ENCODE results near the gene LCE2C.
"Not testable (repeated sequence)": the region's sequence is repeated elsewhere in the genome, so short reads cannot be mapped to it uniquely, and the experiment has no call there.

LCE2C gene

DNA sequence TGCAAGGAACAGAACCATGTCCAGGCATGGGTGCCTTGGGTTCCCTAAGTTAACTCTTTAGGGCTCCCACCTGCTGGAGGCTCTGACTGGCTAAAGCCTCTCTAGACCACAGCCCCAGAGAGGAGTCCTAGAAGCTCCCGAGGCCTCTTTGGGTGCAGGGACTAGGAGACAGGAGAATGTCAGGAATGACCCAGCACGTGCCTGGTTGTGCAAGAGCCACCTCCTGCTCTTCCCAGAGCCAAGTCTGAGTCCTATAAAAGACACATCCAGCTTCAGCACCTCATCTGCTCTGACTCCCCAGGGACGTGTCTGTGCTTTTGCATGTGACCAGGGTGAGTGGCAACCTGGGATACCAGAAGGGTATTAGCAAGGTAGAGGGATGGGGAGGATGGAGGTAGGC, 12.0 kb upstream of the LCE2C start, which contains the start of gene LCE2D:
Gene LCE2D, plus strand, starts transcription at position 283 of the 400 bp plus-strand sequence. CDS start 726 bp downstream, outside the sequence.
- Histone ChIP-seq H3K27ac (ENCODE audit: low read depth, low read length) (no peak within 1 kb of the TSS), H3K4me1 (ENCODE audit: control insufficient read depth in 1 of 2, insufficient read depth in 2 of 2, low read length in 2 of 2) (no peaks in the 10 kb centered on the region), H3K36me3 (ENCODE audit: control insufficient read depth in 1 of 2, insufficient read depth in 2 of 2, low read length in 2 of 2) (no peaks in the 10 kb centered on the region), H3K9ac (ENCODE audit: low read depth in 1 of 2, low read length in 2 of 2) (no peak within 1 kb of the TSS), H3K9me3 (ENCODE audit: control insufficient read depth in 1 of 2, low read length in 2 of 2) (no peaks in the 10 kb centered on the region), H3K4me3 (ENCODE audit: low read depth in 1 of 2, low read length in 2 of 2) (no peak within 1 kb of the TSS), H3K27me3 (ENCODE audit: control insufficient read depth in 1 of 2, insufficient read depth in 2 of 2, low read length in 2 of 2) (no peaks in the 10 kb centered on the region)

DNA sequence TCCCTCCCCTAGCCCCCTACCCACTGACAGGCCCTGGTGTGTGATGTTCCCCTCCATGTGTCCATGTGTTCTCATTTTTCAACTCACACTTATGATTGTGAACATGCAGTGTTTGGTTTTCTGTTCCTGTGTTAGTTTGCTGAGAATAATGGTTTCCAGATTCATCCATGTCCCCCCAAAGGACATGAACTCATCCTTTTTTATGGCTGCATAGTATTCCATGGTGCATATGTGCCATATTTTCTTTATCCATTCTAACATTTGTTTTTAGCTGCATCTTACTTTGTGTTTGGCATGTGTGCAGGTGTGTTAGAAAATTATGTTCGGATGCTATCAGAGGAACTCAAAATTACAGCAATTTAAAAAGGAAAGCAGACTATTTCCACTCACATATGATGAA, 8.9 kb upstream of the LCE2C start:
- not testable (repeated sequence) for H3K27ac ChIP-seq (ENCODE audit: low read depth, low read length); H3K9ac ChIP-seq (ENCODE audit: low read depth in 1 of 2, low read length in 2 of 2); H3K4me3 ChIP-seq (ENCODE audit: low read depth in 1 of 2, low read length in 2 of 2); H3K4me1 ChIP-seq (ENCODE audit: control insufficient read depth in 1 of 2, insufficient read depth in 2 of 2, low read length in 2 of 2); H3K9me3 ChIP-seq (ENCODE audit: control insufficient read depth in 1 of 2, low read length in 2 of 2); H3K36me3 ChIP-seq (ENCODE audit: control insufficient read depth in 1 of 2, insufficient read depth in 2 of 2, low read length in 2 of 2); H3K27me3 ChIP-seq (ENCODE audit: control insufficient read depth in 1 of 2, insufficient read depth in 2 of 2, low read length in 2 of 2)

DNA sequence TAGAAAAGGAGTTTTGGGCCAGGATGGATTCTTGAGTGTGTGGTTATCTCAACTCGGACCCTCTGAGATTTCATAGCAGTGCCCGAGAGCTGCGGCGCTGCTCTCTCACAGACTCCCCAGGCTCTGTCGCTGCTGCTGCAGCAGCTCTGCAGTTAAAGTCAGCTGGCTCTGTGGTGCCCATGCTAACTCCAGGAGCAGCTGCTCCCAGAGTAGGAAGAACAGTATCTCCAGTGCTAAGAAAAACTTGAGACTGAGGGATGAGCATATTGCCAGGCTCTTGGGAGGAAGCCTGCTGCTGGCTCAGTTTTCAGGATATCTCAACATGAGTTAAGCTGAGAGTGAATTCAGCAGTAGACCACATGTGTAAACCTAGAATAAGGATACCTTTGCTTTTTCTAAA, 7.4 kb upstream of the LCE2C start:
- Histone ChIP-seq H3K4me1 (ENCODE audit: control insufficient read depth in 1 of 2, insufficient read depth in 2 of 2, low read length in 2 of 2) (no peaks in the 10 kb centered on the region), H3K4me3 (ENCODE audit: low read depth in 1 of 2, low read length in 2 of 2) (no peak overlapping the region), H3K27me3 (ENCODE audit: control insufficient read depth in 1 of 2, insufficient read depth in 2 of 2, low read length in 2 of 2) (no peaks in the 10 kb centered on the region), H3K27ac (ENCODE audit: low read depth, low read length) (no peak overlapping the region), H3K9me3 (ENCODE audit: control insufficient read depth in 1 of 2, low read length in 2 of 2) (no peaks in the 10 kb centered on the region), H3K36me3 (ENCODE audit: control insufficient read depth in 1 of 2, insufficient read depth in 2 of 2, low read length in 2 of 2) (no peaks in the 10 kb centered on the region), H3K9ac (ENCODE audit: low read depth in 1 of 2, low read length in 2 of 2) (no peak overlapping the region)

DNA sequence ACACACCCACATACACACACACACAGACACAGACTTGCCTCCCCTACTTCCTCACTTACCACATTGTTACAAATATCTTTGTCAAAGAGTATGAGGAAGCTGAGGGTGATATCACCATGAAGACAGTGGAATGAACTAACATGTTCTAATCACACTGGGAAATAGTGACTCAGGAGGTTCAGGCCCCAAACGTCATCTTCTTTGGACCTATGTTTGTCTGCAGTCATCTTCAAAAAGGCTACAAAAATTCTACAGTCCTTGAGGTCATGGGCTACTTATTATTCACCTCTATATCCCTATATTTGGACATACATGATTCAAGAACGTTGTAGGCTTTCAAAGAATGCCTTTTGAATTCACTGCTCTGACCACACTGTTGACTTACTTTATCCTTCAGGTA, 2.1 kb upstream of the LCE2C start:
- H3K27ac ChIP-seq (ENCODE audit: low read depth, low read length), result no peak overlapping the region
- no peak overlapping the region for H3K9ac ChIP-seq (ENCODE audit: low read depth in 1 of 2, low read length in 2 of 2)
- no peaks in the 10 kb centered on the region for H3K36me3 ChIP-seq (ENCODE audit: control insufficient read depth in 1 of 2, insufficient read depth in 2 of 2, low read length in 2 of 2)
- no peak overlapping the region for H3K4me3 ChIP-seq (ENCODE audit: low read depth in 1 of 2, low read length in 2 of 2)
- H3K4me1 ChIP-seq (ENCODE audit: control insufficient read depth in 1 of 2, insufficient read depth in 2 of 2, low read length in 2 of 2), result no peaks in the 10 kb centered on the region
- no peaks in the 10 kb centered on the region for H3K27me3 ChIP-seq (ENCODE audit: control insufficient read depth in 1 of 2, insufficient read depth in 2 of 2, low read length in 2 of 2)
- H3K9me3 ChIP-seq (ENCODE audit: control insufficient read depth in 1 of 2, low read length in 2 of 2), result no peaks in the 10 kb centered on the region

DNA sequence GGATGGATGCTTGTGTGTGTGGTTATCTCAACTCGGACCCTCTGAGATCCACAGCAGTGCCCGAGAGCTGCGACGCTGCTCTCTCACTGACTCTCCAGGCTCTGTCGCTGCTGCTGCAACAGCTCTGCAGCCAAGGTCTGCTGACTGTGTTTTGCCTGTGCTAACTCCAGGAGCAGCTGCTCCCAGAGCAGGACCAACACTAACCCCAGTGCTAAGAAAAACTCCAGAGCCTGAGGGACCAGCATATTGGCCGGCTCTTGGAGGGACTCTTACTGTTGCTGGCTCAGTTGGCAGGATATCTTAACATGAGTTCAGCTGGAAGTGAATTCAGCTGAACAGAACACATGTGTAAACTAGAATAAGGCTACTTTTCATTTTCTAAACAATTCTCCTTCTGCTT, 4.4 kb downstream of the LCE2C start:
- Histone ChIP-seq H3K4me3 (ENCODE audit: low read depth in 1 of 2, low read length in 2 of 2) (no peak overlapping the region), H3K9ac (ENCODE audit: low read depth in 1 of 2, low read length in 2 of 2) (no peak overlapping the region), H3K9me3 (ENCODE audit: control insufficient read depth in 1 of 2, low read length in 2 of 2) (no peaks in the 10 kb centered on the region), H3K27ac (ENCODE audit: low read depth, low read length) (no peak overlapping the region), H3K4me1 (ENCODE audit: control insufficient read depth in 1 of 2, insufficient read depth in 2 of 2, low read length in 2 of 2) (no peaks in the 10 kb centered on the region), H3K27me3 (ENCODE audit: control insufficient read depth in 1 of 2, insufficient read depth in 2 of 2, low read length in 2 of 2) (peaks cover 0 to 9% of the 10 kb centered on the region in 2 donors), H3K36me3 (ENCODE audit: control insufficient read depth in 1 of 2, insufficient read depth in 2 of 2, low read length in 2 of 2) (no peaks in the 10 kb centered on the region)

DNA sequence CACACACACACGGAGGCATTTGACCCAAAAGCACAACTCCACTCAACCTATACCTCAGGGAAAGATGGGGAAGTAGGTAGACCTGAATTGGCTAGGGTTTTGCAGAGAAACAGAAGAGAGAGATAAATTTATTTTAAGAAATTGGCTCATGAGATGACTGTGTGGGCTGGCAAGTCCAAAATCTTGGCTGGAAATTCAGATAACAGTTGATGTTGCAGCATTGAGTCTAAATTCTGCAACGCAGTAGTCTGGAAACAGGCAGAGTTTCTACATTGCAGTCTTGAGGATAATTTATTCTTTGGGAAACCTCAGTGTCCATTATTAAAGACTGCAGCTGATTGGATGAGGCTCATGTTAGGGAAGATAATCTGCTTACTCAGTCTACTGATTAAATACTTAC, 6.5 kb downstream of the LCE2C start:
- H3K9me3 ChIP-seq (ENCODE audit: control insufficient read depth in 1 of 2, low read length in 2 of 2), result no peaks in the 10 kb centered on the region
- no peak overlapping the region for H3K27ac ChIP-seq (ENCODE audit: low read depth, low read length)
- H3K9ac ChIP-seq (ENCODE audit: low read depth in 1 of 2, low read length in 2 of 2), result no peak overlapping the region
- no peaks in the 10 kb centered on the region for H3K36me3 ChIP-seq (ENCODE audit: control insufficient read depth in 1 of 2, insufficient read depth in 2 of 2, low read length in 2 of 2)
- peaks cover 0 to 9% of the 10 kb centered on the region in 2 donors for H3K27me3 ChIP-seq (ENCODE audit: control insufficient read depth in 1 of 2, insufficient read depth in 2 of 2, low read length in 2 of 2)
- no peaks in the 10 kb centered on the region for H3K4me1 ChIP-seq (ENCODE audit: control insufficient read depth in 1 of 2, insufficient read depth in 2 of 2, low read length in 2 of 2)
- H3K4me3 ChIP-seq (ENCODE audit: low read depth in 1 of 2, low read length in 2 of 2), result no peak overlapping the region

DNA sequence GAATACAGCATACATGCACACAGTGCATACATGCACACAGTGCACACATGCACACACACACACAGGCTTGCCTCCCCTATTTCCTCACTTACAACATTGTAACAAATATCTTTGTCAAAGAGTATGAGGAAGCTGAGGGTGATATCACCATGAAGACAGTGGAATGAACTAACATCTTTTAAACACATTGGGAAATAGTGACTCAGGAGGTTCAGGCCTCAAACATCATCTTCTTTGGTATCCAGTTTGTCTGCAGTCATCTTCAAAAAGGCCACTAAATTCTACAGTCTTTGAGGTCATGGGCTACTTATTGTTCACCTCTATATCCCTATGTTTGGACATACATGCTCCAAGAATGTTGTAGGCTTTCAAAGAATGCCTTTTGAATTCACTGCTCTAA, 8.8 kb downstream of the LCE2C start:
- Histone ChIP-seq H3K27me3 (ENCODE audit: control insufficient read depth in 1 of 2, insufficient read depth in 2 of 2, low read length in 2 of 2) (peaks cover 0 to 6% of the 10 kb centered on the region in 2 donors), H3K4me3 (ENCODE audit: low read depth in 1 of 2, low read length in 2 of 2) (no peak overlapping the region), H3K36me3 (ENCODE audit: control insufficient read depth in 1 of 2, insufficient read depth in 2 of 2, low read length in 2 of 2) (no peaks in the 10 kb centered on the region), H3K4me1 (ENCODE audit: control insufficient read depth in 1 of 2, insufficient read depth in 2 of 2, low read length in 2 of 2) (no peaks in the 10 kb centered on the region), H3K9me3 (ENCODE audit: control insufficient read depth in 1 of 2, low read length in 2 of 2) (no peaks in the 10 kb centered on the region), H3K9ac (ENCODE audit: low read depth in 1 of 2, low read length in 2 of 2) (no peak overlapping the region), H3K27ac (ENCODE audit: low read depth, low read length) (no peak overlapping the region)

DNA sequence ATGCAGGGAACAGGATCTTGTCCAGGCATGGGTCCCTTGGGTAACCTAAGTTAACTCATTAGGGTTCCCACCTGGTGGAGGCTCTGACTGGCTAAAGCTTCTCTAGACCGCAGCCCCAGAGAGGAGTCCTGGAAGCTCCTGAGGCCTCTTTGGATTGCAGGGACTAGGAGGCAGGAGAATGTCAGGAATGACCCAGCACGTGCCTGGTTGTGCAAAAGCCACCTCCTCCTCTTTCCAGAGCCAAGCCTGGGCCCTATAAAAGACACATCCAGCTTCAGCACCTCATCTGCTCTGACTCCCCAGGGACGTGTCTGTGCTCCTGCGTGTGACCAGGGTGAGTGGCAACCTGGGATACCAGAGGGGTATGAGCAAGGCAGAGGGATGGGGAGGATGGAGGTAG, 10.7 kb downstream of the LCE2C start, which contains the start of gene LCE2B:
Gene LCE2B, plus strand, starts transcription at position 301 of the 400 bp plus-strand sequence. CDS start 721 bp downstream, outside the sequence.
- H3K27me3 ChIP-seq (ENCODE audit: control insufficient read depth in 1 of 2, insufficient read depth in 2 of 2, low read length in 2 of 2); H3K9ac ChIP-seq (ENCODE audit: low read depth in 1 of 2, low read length in 2 of 2); H3K4me1 ChIP-seq (ENCODE audit: control insufficient read depth in 1 of 2, insufficient read depth in 2 of 2, low read length in 2 of 2); H3K36me3 ChIP-seq (ENCODE audit: control insufficient read depth in 1 of 2, insufficient read depth in 2 of 2, low read length in 2 of 2); H3K9me3 ChIP-seq (ENCODE audit: control insufficient read depth in 1 of 2, low read length in 2 of 2); H3K27ac ChIP-seq (ENCODE audit: low read depth, low read length); H3K4me3 ChIP-seq (ENCODE audit: low read depth in 1 of 2, low read length in 2 of 2): not testable (repeated sequence)

DNA sequence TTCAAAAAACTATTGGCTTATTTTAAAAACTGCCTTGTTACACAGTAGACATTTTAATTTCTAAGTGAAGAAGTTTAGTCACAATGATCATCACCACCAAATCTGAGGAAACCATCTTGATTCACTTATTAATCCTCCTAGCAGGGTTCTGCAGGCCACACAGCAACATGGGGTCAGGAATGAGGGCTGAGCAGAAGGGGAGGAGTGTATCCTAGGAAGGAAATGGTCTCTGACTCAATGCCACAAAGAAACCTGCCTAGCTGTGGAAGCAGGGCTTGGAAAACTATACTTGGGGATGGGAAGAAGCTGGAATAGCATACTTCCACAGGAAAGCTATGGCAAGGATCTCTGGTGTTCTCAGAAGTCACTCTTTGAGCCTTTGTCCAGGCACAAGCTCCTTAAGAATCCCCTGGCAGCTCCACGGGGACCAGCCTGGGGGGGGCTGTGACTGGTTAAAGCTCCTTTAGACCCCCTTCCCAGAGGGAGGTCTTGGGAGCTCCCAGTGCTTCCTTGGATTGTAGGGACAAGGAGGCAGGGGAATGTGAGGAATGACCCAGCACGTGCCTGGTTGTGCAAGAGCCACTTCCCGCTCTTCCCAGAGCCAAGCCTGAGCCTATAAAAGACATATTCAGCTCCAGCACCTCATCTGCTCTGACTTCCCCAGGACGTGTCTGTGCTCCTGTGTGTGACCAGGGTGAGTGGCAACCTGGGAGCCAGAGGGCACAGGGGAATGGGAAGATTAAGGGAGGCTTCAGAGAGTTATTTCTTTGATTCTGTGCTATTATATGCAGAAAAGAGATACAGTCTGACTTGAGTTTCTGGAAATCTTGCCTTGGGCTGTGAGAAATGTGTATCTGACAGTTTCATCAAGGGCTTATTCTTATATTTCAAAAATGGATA, 22.9 kb downstream of the LCE2C start, which contains the start of gene LCE2A:
Gene LCE2A, plus strand, starts transcription at position 645 of the 900 bp plus-strand sequence. CDS start 557 bp downstream, outside the sequence.
- Histone ChIP-seq H3K9me3 (ENCODE audit: control insufficient read depth in 1 of 2, low read length in 2 of 2) (no peaks in the 10 kb centered on the region), H3K9ac (ENCODE audit: low read depth in 1 of 2, low read length in 2 of 2) (no peak within 1 kb of the TSS), H3K27ac (ENCODE audit: low read depth, low read length) (no peak within 1 kb of the TSS), H3K36me3 (ENCODE audit: control insufficient read depth in 1 of 2, insufficient read depth in 2 of 2, low read length in 2 of 2) (no peaks in the 10 kb centered on the region), H3K27me3 (ENCODE audit: control insufficient read depth in 1 of 2, insufficient read depth in 2 of 2, low read length in 2 of 2) (no peaks in the 10 kb centered on the region), H3K4me1 (ENCODE audit: control insufficient read depth in 1 of 2, insufficient read depth in 2 of 2, low read length in 2 of 2) (no peaks in the 10 kb centered on the region), H3K4me3 (ENCODE audit: low read depth in 1 of 2, low read length in 2 of 2) (no peak within 1 kb of the TSS)

DNA sequence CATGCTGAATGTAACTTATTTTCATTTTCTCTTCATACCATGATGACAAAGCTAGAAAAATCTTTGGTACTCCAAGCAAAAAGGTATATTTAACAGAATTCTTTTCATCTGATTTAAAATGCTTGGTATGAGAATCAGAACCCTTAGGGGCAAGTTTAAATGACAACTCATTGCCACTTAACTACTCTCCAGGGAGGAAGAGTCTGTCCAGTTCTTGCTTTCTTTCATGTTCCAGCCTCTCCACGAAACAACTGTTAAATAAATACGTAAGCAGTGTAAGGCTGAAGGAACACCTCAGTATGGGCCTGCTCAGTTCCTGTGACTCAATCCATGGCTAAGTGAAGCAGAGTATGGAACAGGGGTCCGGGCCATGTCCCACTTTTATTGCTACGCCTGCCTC, 24.7 kb downstream of the LCE2C start:
- Histone ChIP-seq H3K27me3 (ENCODE audit: control insufficient read depth in 1 of 2, insufficient read depth in 2 of 2, low read length in 2 of 2) (no peaks in the 10 kb centered on the region), H3K4me1 (ENCODE audit: control insufficient read depth in 1 of 2, insufficient read depth in 2 of 2, low read length in 2 of 2) (no peaks in the 10 kb centered on the region), H3K9ac (ENCODE audit: low read depth in 1 of 2, low read length in 2 of 2) (no peak overlapping the region), H3K36me3 (ENCODE audit: control insufficient read depth in 1 of 2, insufficient read depth in 2 of 2, low read length in 2 of 2) (no peaks in the 10 kb centered on the region), H3K4me3 (ENCODE audit: low read depth in 1 of 2, low read length in 2 of 2) (no peak overlapping the region), H3K27ac (ENCODE audit: low read depth, low read length) (no peak overlapping the region), H3K9me3 (ENCODE audit: control insufficient read depth in 1 of 2, low read length in 2 of 2) (no peaks in the 10 kb centered on the region)
